GM23248 (cell line): Measurements from ENCODE around the gene JUN.

Source experiments
- EZH2 ChIP-seq: fragments of 200-600 bp; sonication (generic); IDR thresholded peaks from 2 replicates; pipeline ENCODE4 v1.6.1; 2018; ENCODE audit warnings: antibody characterized with exemption, mild to moderate bottlenecking; ENCODE audit not compliant: insufficient read depth, poor library complexity, severe bottlenecking
- EZH2phosphoT487 ChIP-seq: fragments of 200-600 bp; sonication (generic); IDR thresholded peaks from 2 replicates; pipeline ENCODE4 v1.6.1; 2018; ENCODE audit warnings: antibody characterized with exemption, moderate library complexity, mild to moderate bottlenecking, low read depth; ENCODE audit not compliant: insufficient read depth

DNA sequence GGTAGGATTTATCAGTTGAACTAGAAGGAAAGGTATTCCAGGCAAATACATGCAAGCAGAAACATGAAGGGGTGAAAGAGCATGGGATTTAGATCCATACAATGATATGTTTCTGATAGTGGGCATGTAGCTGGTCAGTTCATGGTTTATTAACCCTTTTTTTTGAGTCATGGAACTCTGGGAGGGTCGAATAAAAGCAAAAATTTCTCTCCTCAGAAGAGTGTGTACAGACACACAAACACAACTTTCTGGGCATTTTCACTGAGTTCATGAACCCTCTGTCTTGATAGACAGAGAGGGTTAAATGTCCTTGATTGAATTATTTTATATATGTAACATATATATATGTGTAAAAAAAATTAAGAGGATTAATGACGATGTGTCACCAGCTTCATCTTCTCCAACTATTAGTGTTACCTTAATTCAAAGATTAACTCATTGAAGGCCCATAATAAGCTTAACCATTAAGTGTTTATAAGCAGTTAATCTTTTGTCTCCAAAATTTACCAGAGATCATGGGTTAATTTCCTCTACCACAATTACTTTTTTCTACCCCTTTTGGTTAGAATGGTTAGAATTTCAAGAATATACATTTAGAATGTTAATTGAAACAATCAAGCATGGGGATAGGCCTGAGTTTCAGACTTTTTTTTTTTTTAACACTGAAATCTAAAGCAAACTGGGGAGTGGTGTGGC is 4.6 kb downstream of the JUN start:
- TF ChIP-seq EZH2 (no peak), EZH2phosphoT487 (no peak)
